Ishikawa (cell line): ENCODE measurements around the gene PCNX3.

Experiments used
- EP300 ChIP-seq: IDR thresholded peaks from 2 replicates; pipeline ENCODE4 v1.6.1; 2012; ENCODE audit warnings: borderline replicate concordance
- RAD21 ChIP-seq: IDR thresholded peaks from 2 replicates; pipeline ENCODE4 v1.6.1; 2012; ENCODE audit warnings: low read depth
- TAF1 ChIP-seq: IDR thresholded peaks from 2 replicates; pipeline ENCODE4 v1.6.1; 2012; ENCODE audit warnings: low read depth, mild to moderate bottlenecking
- TEAD4 ChIP-seq: IDR thresholded peaks from 2 replicates; pipeline ENCODE4 v1.6.1; 2012
- USF1 ChIP-seq: IDR thresholded peaks from 2 replicates; pipeline ENCODE4 v1.6.1; 2012
- YY1 ChIP-seq: IDR thresholded peaks from 2 replicates; pipeline ENCODE4 v1.6.1; 2012; ENCODE audit warnings: low read depth
- ZBTB7A ChIP-seq: IDR thresholded peaks from 2 replicates; pipeline ENCODE4 v1.6.1; 2012; ENCODE audit warnings: low read depth

GRCh38 chr11:65609665-65610064, 5.9 kb upstream of the PCNX3 start:
- TF ChIP-seq EP300, result no peak
- TF ChIP-seq ZBTB7A, result no peak
- TF ChIP-seq YY1, result no peak
- TF ChIP-seq TEAD4, result no peak
- TF ChIP-seq TAF1, result no peak
- no peak for TF ChIP-seq USF1
- TF ChIP-seq RAD21, result no peak
